ENCODE results near the gene ADH1A.
"Not testable (repeated sequence)": the region's sequence is repeated elsewhere in the genome, so short reads cannot be mapped to it uniquely, and the experiment has no call there.

The ADH1A gene

DNA sequence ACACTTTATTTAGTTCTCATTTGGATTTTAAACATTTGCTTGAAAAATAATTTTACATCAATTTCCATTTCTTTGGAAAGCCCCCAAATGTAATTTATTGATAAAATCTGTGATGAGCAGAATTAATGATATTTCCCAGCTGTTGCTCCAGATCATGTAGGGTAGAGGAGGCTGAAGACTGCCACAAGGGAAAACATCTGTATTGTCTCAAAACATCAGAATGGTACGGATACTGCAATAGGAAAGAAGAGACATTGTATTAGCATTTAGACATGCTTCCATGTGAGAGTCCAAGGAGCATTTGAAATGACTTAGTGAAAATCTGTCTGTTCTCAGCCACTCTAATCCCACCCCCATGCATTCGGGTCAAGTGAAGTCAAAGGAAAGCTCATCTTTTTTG is 14.4 kb downstream of the ADH1A start:
- DNase-seq: no peak

DNA sequence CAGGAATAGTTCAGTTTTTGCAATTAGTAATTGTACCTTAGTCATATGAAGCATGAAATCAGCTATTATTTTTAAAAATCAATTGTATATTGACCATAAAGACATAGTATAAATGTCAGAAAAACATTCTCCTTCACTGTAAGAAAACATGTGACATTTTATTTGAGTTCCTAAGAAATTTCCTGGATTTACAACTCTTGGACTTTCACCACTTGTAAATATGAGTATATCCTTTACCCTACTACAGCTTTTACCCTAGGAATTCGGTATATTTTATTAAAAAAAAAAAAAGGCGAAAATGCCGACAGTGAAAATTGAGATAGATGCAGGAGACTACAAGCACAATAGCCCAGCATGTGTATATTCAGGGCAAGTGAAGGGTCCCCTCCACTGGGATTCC is 14.9 kb downstream of the ADH1A start:
- DNase-seq: no peak

- no peak for DNase-seq
These were observed 15.7 kb downstream of the ADH1A start for GRCh38 chr4:99275050-99275449.

- no peak for DNase-seq
These were observed 17.1 kb downstream of the ADH1A start for GRCh38 chr4:99273704-99274103.

GRCh38 chr4:99264927-99265326 is 25.9 kb downstream of the ADH1A start:
- no peak for DNase-seq

DNA sequence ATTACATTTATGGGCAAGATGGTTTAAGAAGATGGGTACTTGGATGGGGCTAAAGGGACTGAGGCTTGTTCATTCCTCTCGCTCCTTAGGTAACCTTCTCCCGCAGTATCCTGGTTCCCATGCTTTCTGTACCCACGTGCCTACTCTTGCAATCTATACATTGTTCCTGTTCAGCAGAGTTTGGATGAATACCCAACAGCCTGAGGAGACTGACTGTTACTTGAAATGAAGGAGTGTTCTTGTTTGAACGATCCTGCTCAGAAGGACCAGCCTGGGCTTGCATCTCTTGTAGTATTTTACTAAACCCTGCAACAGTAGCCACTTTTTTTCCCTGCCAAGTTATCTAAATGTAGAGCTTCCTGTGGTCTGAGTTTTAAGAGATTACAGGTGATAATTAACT is 38.0 kb downstream of the ADH1A start:
- no peak for DNase-seq

- no peak for DNase-seq
These were observed 42.1 kb downstream of the ADH1A start for GRCh38 chr4:99248714-99249113.

- DNase-seq: no peak
These were observed 54.8 kb downstream of the ADH1A start for GRCh38 chr4:99235955-99236354.

- DNase-seq: no peak
These were observed 56.3 kb downstream of the ADH1A start for GRCh38 chr4:99234331-99235010.

GRCh38 chr4:99233397-99233796 is 57.4 kb downstream of the ADH1A start:
- not testable (repeated sequence) for DNase-seq

- not testable (repeated sequence) for DNase-seq
These were observed 62.1 kb downstream of the ADH1A start for GRCh38 chr4:99228706-99229105.

DNA sequence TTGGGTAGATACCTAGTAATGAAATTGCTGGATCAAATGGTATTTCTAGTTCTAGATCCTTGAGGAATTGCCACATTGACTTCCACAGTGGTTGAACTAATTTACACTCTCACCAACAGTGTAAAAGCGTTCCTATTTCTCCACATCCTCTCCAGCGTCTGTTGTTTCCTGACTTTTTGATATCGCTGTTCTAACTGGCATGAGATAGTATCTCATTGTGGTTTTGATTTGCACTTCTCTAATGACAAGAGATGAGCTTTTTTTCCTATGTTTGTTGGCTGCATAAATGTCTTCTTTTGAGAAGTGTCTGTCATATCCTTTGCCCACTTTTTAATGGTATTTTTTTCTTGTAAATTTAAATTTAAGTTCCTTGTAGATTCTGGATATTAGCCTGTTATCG is 63.1 kb downstream of the ADH1A start:
- not testable (repeated sequence) for DNase-seq
